Liver (tissue), 10 donors: ENCODE results near the gene ESPN. TPM values are rescaled to one million over a fixed set of nuclear protein-coding genes. Genes with fewer than 3 reads are reported as not detected.

Experiments used
- DNase-seq: peaks from one replicate; pipeline ENCODE4 v3.0.0-alpha.2; 2017; ENCODE audit warnings: low spot score
- H3K27ac ChIP-seq, 2 donors: one replicate each; pipeline ENCODE4 v1.7.0; 2013; ENCODE audit warnings: inconsistent platforms in 2 of 2, low read length in 2 of 2, control low read depth in 1 of 2, low read depth in 1 of 2, mild to moderate bottlenecking in 1 of 2
- H3K27me3 ChIP-seq, 4 donors: one replicate each; pipeline versions ENCODE4 v1.6.1 to v1.7.0; 2013; ENCODE audit warnings: low read length in 3 of 4, inconsistent platforms in 1 of 4, mild to moderate bottlenecking in 1 of 4, moderate library complexity in 1 of 4; ENCODE audit not compliant: control insufficient read depth in 4 of 4, insufficient read depth in 4 of 4
- H3K36me3 ChIP-seq, 4 donors: one replicate each; pipeline versions ENCODE4 v1.6.1 to v1.7.0; 2013; ENCODE audit warnings: low read length in 3 of 4, mild to moderate bottlenecking in 3 of 4, low read depth in 1 of 4, moderate library complexity in 1 of 4; ENCODE audit not compliant: control insufficient read depth in 4 of 4, insufficient read depth in 3 of 4
- H3K4me1 ChIP-seq, 4 donors: one replicate each; pipeline versions ENCODE4 v1.6.1 to v1.7.0; 2013; ENCODE audit warnings: low read length in 3 of 4, mild to moderate bottlenecking in 3 of 4, moderate library complexity in 1 of 4; ENCODE audit not compliant: control insufficient read depth in 4 of 4, insufficient read depth in 4 of 4
- H3K4me3 ChIP-seq, 3 donors: one replicate each; pipeline versions ENCODE4 v1.6.1 to v1.7.0; 2013; ENCODE audit warnings: low read length in 3 of 3, control low read depth in 1 of 3, low read depth in 1 of 3, mild to moderate bottlenecking in 1 of 3
- H3K9ac ChIP-seq, 2 donors: one replicate each; pipeline ENCODE4 v1.7.0; 2013; ENCODE audit warnings: low read length in 2 of 2, mild to moderate bottlenecking in 2 of 2, moderate library complexity in 2 of 2, control low read depth in 1 of 2, low read depth in 1 of 2
- H3K9me3 ChIP-seq, 4 donors: one replicate each; pipeline versions ENCODE4 v1.6.1 to v1.7.0; 2013; ENCODE audit warnings: low read length in 3 of 4; ENCODE audit not compliant: control insufficient read depth in 4 of 4
- FOXA1 ChIP-seq: IDR thresholded peaks from 2 replicates; pipeline ENCODE4 v1.6.1; 2016; ENCODE audit warnings: antibody characterized with exemption
- FOXA2 ChIP-seq: IDR thresholded peaks from 2 replicates; pipeline ENCODE4 v1.6.1; 2016; ENCODE audit warnings: antibody characterized with exemption
- HNF4A ChIP-seq, 2 donors: conservative IDR thresholded peaks; 2 replicates each; pipeline ENCODE4 v1.6.1; 2016; ENCODE audit warnings: antibody characterized with exemption in 2 of 2, mild to moderate bottlenecking in 2 of 2
- JUND ChIP-seq, 2 donors: IDR thresholded peaks; 2 replicates each; pipeline ENCODE4 v1.6.1; 2016; ENCODE audit warnings: antibody characterized with exemption in 2 of 2
- RAD21 ChIP-seq, 2 donors: IDR thresholded peaks; 2 replicates each; pipeline ENCODE4 v1.6.1; 2016; ENCODE audit warnings: antibody characterized with exemption in 2 of 2, mild to moderate bottlenecking in 2 of 2
- RXRA ChIP-seq, 2 donors: IDR thresholded peaks; 2 replicates each; pipeline ENCODE4 v1.6.1; 2017 to 2018; ENCODE audit warnings: antibody characterized with exemption in 2 of 2, mild to moderate bottlenecking in 1 of 2
- TAF1 ChIP-seq: conservative IDR thresholded peaks from 2 replicates; pipeline ENCODE4 v1.6.1; 2016; ENCODE audit warnings: antibody characterized with exemption, mild to moderate bottlenecking
- ZBTB33 ChIP-seq: IDR thresholded peaks from 2 replicates; pipeline ENCODE4 v1.6.1; 2016; ENCODE audit warnings: antibody characterized with exemption
- WGBS: extraction: QIAGEN DNeasy Blood & Tissue Kit; methylation state at CpG from one replicate; pipeline ENCODE4 v1.1.7; 2013; 5-methylcytosine and 5-hydroxymethylcytosine counted together
- polyA plus RNA-seq, 2 donors: library from polyadenylated mRNA; stranded (reverse) in 1 of 2; unstranded in 1 of 2; fragments of 200-250 nt in 1 of 2; fragments of >200 nt in 1 of 2; fragmentation: Nextera tagmentation in 1 of 2; extraction: Ambion mirVana in 1 of 2; gene quantifications; one replicate each; pipeline versions ENCODE4 v1.2.1 to v1.2.3, GENCODE V29; 2013 to 2015
- small RNA-seq: library from RNA; depleted of rRNA; stranded (forward); fragments of <200 nt; gene quantifications from one replicate; pipeline ENCODE3, GENCODE V24; 2014
- total RNA-seq, 2 donors: library from RNA; depleted of rRNA; stranded (reverse); fragments of >200 nt; gene quantifications; one replicate each; pipeline ENCODE4 v1.2.3, GENCODE V29; 2014
- TF ChIP-seq, protein P1 (sequence below): IDR thresholded peaks from 2 replicates; pipeline ENCODE4 v1.6.1; 2016; ENCODE audit warnings: antibody characterized with exemption, mild to moderate bottlenecking
- donor health status: healthy.
- donor health status: healthy.
- donor health status: healthy.
- donor health status: healthy.
- donor health status: healthy.

Gene ESPN
- total and polyA plus RNA-seq, 4 donors = 61.5 to 103 (median 68.2) TPM

GRCh38 chr1:6509919-6510291 is 85.3 kb downstream of the ESPN start (continued):
- TF ChIP-seq, protein P1, sequence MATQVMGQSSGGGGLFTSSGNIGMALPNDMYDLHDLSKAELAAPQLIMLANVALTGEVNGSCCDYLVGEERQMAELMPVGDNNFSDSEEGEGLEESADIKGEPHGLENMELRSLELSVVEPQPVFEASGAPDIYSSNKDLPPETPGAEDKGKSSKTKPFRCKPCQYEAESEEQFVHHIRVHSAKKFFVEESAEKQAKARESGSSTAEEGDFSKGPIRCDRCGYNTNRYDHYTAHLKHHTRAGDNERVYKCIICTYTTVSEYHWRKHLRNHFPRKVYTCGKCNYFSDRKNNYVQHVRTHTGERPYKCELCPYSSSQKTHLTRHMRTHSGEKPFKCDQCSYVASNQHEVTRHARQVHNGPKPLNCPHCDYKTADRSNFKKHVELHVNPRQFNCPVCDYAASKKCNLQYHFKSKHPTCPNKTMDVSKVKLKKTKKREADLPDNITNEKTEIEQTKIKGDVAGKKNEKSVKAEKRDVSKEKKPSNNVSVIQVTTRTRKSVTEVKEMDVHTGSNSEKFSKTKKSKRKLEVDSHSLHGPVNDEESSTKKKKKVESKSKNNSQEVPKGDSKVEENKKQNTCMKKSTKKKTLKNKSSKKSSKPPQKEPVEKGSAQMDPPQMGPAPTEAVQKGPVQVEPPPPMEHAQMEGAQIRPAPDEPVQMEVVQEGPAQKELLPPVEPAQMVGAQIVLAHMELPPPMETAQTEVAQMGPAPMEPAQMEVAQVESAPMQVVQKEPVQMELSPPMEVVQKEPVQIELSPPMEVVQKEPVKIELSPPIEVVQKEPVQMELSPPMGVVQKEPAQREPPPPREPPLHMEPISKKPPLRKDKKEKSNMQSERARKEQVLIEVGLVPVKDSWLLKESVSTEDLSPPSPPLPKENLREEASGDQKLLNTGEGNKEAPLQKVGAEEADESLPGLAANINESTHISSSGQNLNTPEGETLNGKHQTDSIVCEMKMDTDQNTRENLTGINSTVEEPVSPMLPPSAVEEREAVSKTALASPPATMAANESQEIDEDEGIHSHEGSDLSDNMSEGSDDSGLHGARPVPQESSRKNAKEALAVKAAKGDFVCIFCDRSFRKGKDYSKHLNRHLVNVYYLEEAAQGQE = no peak

- H3K9me3 ChIP-seq = no peaks in the 10 kb centered on the region
- H3K36me3 ChIP-seq = no peaks in the 10 kb centered on the region
- H3K27ac ChIP-seq = no peak overlapping the region
- no peaks in the 10 kb centered on the region for H3K4me1 ChIP-seq
- no peak overlapping the region for H3K9ac ChIP-seq
- DNase-seq = no peak
- no peaks in the 10 kb centered on the region for H3K27me3 ChIP-seq
- 91% methylated on average over 6 of the region's 6 CpGs for WGBS
- no peak for TF ChIP-seq FOXA1
- TF ChIP-seq FOXA2 = no peak
- TF ChIP-seq HNF4A (conservative IDR thresholded peaks at IDR 0.05) = no peak
- TF ChIP-seq ZBTB33 = no peak
- no peak for TF ChIP-seq JUND (IDR thresholded peaks at IDR 0.05)
- no peak for TF ChIP-seq RAD21 (IDR thresholded peaks at IDR 0.05)
- no peak for TF ChIP-seq TAF1
- TF ChIP-seq RXRA (IDR thresholded peaks at IDR 0.05) = no peak
- TF ChIP-seq, protein P1 = no peak
- no peak overlapping the region for H3K4me3 ChIP-seq
Observed at GRCh38 chr1:6510493-6510892, 85.9 kb downstream of the ESPN start.

Small RNA genes within 50 kb of the gene (small RNA-seq; reads per million reads assigned to genes)
- gene MIR4252 = not detected

Other genes with a start within 250 kb of the ESPN start
- gene CHD5, start 244.5 kb upstream of the ESPN start, total RNA-seq = under 1 TPM; under 0.01 to 0.08 TPM
- gene CHD5, start 244.5 kb upstream of the ESPN start, polyA plus RNA-seq = not detected
- 10 to 100 TPM; 38.9 to 77.9 TPM for gene RPL22, start 225.2 kb upstream of the ESPN start, total RNA-seq
- gene RPL22, start 225.2 kb upstream of the ESPN start, polyA plus RNA-seq = 100 to 1,000 TPM in 1 of 2 donors, 10 to 100 TPM in 1; 76.7 to 105 TPM
- gene RNF207, start 218.7 kb upstream of the ESPN start, total RNA-seq = 10 to 100 TPM in 1 of 2 donors, 1 to 10 TPM in 1; 7.6 to 13.7 TPM
- 1 to 10 TPM; 3.3 to 4.0 TPM for gene RNF207, start 218.7 kb upstream of the ESPN start, polyA plus RNA-seq
- gene ICMT, start 188.8 kb upstream of the ESPN start, total RNA-seq = 10 to 100 TPM; 26.8 to 38.2 TPM
- 10 to 100 TPM in 1 of 2 donors, 1 to 10 TPM in 1; 7.1 to 16.8 TPM for gene ICMT, start 188.8 kb upstream of the ESPN start, polyA plus RNA-seq
- not detected for gene HES3, start 180.6 kb upstream of the ESPN start, total RNA-seq
- not detected for gene HES3, start 180.6 kb upstream of the ESPN start, polyA plus RNA-seq
- gene GPR153, start 163.7 kb upstream of the ESPN start, total RNA-seq = 1 to 10 TPM in 1 of 2 donors, under 1 TPM in 1; 0.37 to 5.9 TPM
- gene GPR153, start 163.7 kb upstream of the ESPN start, polyA plus RNA-seq = 1 to 10 TPM; 2.2 to 3.3 TPM
- gene ACOT7, start 31.0 kb upstream of the ESPN start, total RNA-seq = 10 to 100 TPM in 1 of 2 donors, 1 to 10 TPM in 1; 8.7 to 11.0 TPM
- 10 to 100 TPM in 1 of 2 donors, 1 to 10 TPM in 1; 9.7 to 14.4 TPM for gene ACOT7, start 31.0 kb upstream of the ESPN start, polyA plus RNA-seq
- gene HES2, start 4.9 kb upstream of the ESPN start, total RNA-seq = not detected
- under 1 TPM in 1 of 2 donors, not detected in 1; 0.10 TPM for gene HES2, start 4.9 kb upstream of the ESPN start, polyA plus RNA-seq
- gene TNFRSF25, start 41.4 kb downstream of the ESPN start, total RNA-seq = 1 to 10 TPM; 2.2 to 2.6 TPM
- gene TNFRSF25, start 41.4 kb downstream of the ESPN start, polyA plus RNA-seq = 1 to 10 TPM in 1 of 2 donors, under 1 TPM in 1; 0.78 to 1.9 TPM
- gene PLEKHG5, start 66.9 kb downstream of the ESPN start, total RNA-seq = 1 to 10 TPM; 1.4 to 1.9 TPM
- under 1 TPM; 0.28 to 0.81 TPM for gene PLEKHG5, start 66.9 kb downstream of the ESPN start, polyA plus RNA-seq
- 10 to 100 TPM; 13.6 to 15.1 TPM for gene NOL9, start 129.7 kb downstream of the ESPN start, total RNA-seq
- 1 to 10 TPM; 2.1 to 5.3 TPM for gene NOL9, start 129.7 kb downstream of the ESPN start, polyA plus RNA-seq
- not detected for gene TAS1R1, start 130.5 kb downstream of the ESPN start, total RNA-seq
- gene TAS1R1, start 130.5 kb downstream of the ESPN start, polyA plus RNA-seq = not detected
- gene ZBTB48, start 155.2 kb downstream of the ESPN start, total RNA-seq = 10 to 100 TPM in 1 of 2 donors, 1 to 10 TPM in 1; 8.3 to 18.1 TPM
- 10 to 100 TPM in 1 of 2 donors, 1 to 10 TPM in 1; 9.4 to 16.8 TPM for gene ZBTB48, start 155.2 kb downstream of the ESPN start, polyA plus RNA-seq
- gene KLHL21, start 178.1 kb downstream of the ESPN start, total RNA-seq = 10 to 100 TPM; 20.8 to 30.4 TPM
- 10 to 100 TPM in 1 of 2 donors, 1 to 10 TPM in 1; 8.7 to 12.4 TPM for gene KLHL21, start 178.1 kb downstream of the ESPN start, polyA plus RNA-seq
- 1 to 10 TPM; 4.1 to 8.7 TPM for gene PHF13, start 189.0 kb downstream of the ESPN start, total RNA-seq
- 1 to 10 TPM; 1.4 to 3.5 TPM for gene PHF13, start 189.0 kb downstream of the ESPN start, polyA plus RNA-seq
- 1 to 10 TPM; 7.2 to 8.7 TPM for gene THAP3, start 200.1 kb downstream of the ESPN start, total RNA-seq
- 10 to 100 TPM in 1 of 2 donors, 1 to 10 TPM in 1; 8.4 to 10.2 TPM for gene THAP3, start 200.1 kb downstream of the ESPN start, polyA plus RNA-seq